HT-29 (cell line): ENCODE data around the gene HNRNPC. TPM values are rescaled to one million over a fixed set of nuclear protein-coding genes. Genes with fewer than 3 reads are reported as not detected.
"Not testable (repeated sequence)": the region's sequence is repeated elsewhere in the genome, so short reads cannot be mapped to it uniquely, and the experiment has no call there.

Source experiments
- DNase-seq: peaks from one replicate; pipeline ENCODE4 v3.0.0-alpha.2; 2015; ENCODE audit warnings: low spot score
- total RNA-seq: library from RNA; depleted of rRNA; stranded (reverse); fragments of >200 nt; shearing (Covaris generic); gene quantifications from 2 replicates; pipeline ENCODE4 v1.2.3, GENCODE V29; 2014

The HNRNPC gene
- total RNA-seq, 1 experiment from 2014 or later: 375 TPM

GRCh38 chr14:21272661-21273060, 3.4 kb upstream of the HNRNPC start:
- DNase-seq: not testable (repeated sequence)

- peak; percentile 63 for DNase-seq
These were observed 508 bp downstream of the HNRNPC start for GRCh38 chr14:21268617-21269251.

GRCh38 chr14:21267886-21268616, 1.2 kb downstream of the HNRNPC start:
- peak; percentile 32 for DNase-seq

GRCh38 chr14:21267431-21267845, 1.8 kb downstream of the HNRNPC start:
- no peak for DNase-seq

- no peak for DNase-seq
These were observed 5.0 kb downstream of the HNRNPC start for GRCh38 chr14:21264025-21264801.

- DNase-seq: no peak
These were observed 5.8 kb downstream of the HNRNPC start for GRCh38 chr14:21263284-21264024.

- DNase-seq: no peak
These were observed 6.8 kb downstream of the HNRNPC start for GRCh38 chr14:21262410-21262809.

GRCh38 chr14:21261824-21262223, 7.4 kb downstream of the HNRNPC start:
- DNase-seq: no peak

GRCh38 chr14:21258889-21259787, 10.1 kb downstream of the HNRNPC start:
- no peak for DNase-seq

- DNase-seq: no peak
These were observed 11.0 kb downstream of the HNRNPC start for GRCh38 chr14:21258005-21258888.

GRCh38 chr14:21257394-21257909, 11.8 kb downstream of the HNRNPC start:
- no peak for DNase-seq

- DNase-seq: no peak
These were observed 12.5 kb downstream of the HNRNPC start for GRCh38 chr14:21256539-21257393.

- not testable (repeated sequence) for DNase-seq
These were observed 13.2 kb downstream of the HNRNPC start for GRCh38 chr14:21256102-21256447.

- DNase-seq: no peak
These were observed 13.7 kb downstream of the HNRNPC start for GRCh38 chr14:21255385-21256101.

- DNase-seq: no peak
These were observed 17.1 kb downstream of the HNRNPC start for GRCh38 chr14:21252149-21252548.

- DNase-seq: no peak
These were observed 18.0 kb downstream of the HNRNPC start for GRCh38 chr14:21251215-21251614.

- no peak for DNase-seq
These were observed 20.4 kb downstream of the HNRNPC start for GRCh38 chr14:21248739-21249411.
